Measurements from ENCODE around the gene SCLT1.

DNA sequence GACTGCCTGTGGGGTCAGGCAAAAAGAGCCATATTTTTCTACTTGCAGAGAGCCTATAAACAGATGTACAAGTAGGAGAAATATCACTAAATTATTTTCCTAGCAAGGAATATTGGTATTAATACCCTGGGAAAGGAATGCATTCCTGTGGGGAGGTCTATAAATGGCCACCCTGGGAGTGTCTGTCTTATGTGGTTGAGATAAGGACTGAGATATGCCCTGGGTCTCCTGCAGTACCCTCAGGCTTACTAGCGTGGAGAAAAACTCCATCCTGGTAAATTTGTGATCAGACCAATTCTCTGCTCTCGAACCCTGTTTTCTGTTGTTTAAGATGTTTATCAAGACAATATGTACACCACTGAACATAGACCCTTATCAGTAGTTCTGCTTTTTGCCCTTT lies 38.0 kb upstream of the SCLT1 start:
- TF ChIP-seq, protein P1, sequence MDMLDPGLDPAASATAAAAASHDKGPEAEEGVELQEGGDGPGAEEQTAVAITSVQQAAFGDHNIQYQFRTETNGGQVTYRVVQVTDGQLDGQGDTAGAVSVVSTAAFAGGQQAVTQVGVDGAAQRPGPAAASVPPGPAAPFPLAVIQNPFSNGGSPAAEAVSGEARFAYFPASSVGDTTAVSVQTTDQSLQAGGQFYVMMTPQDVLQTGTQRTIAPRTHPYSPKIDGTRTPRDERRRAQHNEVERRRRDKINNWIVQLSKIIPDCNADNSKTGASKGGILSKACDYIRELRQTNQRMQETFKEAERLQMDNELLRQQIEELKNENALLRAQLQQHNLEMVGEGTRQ (CRISPR knock-in tag; IDR thresholded peaks at IDR 0.05), result no peak
- TF ChIP-seq ZNF219 (CRISPR knock-in tag; IDR thresholded peaks at IDR 0.05; ENCODE audit: borderline replicate concordance), result no peak
- TF ChIP-seq, protein P2, sequence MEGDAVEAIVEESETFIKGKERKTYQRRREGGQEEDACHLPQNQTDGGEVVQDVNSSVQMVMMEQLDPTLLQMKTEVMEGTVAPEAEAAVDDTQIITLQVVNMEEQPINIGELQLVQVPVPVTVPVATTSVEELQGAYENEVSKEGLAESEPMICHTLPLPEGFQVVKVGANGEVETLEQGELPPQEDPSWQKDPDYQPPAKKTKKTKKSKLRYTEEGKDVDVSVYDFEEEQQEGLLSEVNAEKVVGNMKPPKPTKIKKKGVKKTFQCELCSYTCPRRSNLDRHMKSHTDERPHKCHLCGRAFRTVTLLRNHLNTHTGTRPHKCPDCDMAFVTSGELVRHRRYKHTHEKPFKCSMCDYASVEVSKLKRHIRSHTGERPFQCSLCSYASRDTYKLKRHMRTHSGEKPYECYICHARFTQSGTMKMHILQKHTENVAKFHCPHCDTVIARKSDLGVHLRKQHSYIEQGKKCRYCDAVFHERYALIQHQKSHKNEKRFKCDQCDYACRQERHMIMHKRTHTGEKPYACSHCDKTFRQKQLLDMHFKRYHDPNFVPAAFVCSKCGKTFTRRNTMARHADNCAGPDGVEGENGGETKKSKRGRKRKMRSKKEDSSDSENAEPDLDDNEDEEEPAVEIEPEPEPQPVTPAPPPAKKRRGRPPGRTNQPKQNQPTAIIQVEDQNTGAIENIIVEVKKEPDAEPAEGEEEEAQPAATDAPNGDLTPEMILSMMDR (IDR thresholded peaks at IDR 0.05), result no peak

Measured in WTC11 (cell line).